GM12873 (cell line): ENCODE results near the gene UPK1B.

ENCODE experiments used
- TF ChIP-seq, protein P1 (sequence below): IDR thresholded peaks from 2 replicates; pipeline ENCODE4 v1.5.1; 2012; ENCODE audit warnings: low read depth, mild to moderate bottlenecking, moderate library complexity, low read length, control low read depth; ENCODE audit not compliant: insufficient read depth; ENCODE audit errors: missing control alignments

UPK1B gene

DNA sequence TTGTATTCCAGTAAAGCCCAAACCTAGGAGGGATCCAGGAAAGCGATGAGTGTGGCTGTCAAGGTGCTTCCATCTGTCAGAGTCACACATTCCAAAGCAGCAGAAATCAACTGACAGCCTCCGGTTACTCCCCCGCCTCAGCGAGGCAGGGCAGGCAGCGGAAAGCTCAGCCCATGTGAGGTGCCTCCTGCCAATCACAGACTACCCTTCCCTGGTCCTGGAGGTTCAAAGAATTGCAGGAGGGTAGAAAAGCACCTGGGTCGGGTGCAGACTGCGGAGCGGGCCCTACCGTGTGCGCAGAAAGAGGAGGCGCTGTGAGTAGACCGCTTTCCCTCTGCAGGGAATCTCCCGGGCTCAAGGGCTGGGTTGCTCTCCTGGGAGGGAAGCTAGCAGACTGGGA, at the start of gene UPK1B:
TSS of gene UPK1B (plus strand) at position 274 of the 400 bp plus-strand sequence. CDS start 13,144 bp downstream, outside the sequence.
- TF ChIP-seq, protein P1, sequence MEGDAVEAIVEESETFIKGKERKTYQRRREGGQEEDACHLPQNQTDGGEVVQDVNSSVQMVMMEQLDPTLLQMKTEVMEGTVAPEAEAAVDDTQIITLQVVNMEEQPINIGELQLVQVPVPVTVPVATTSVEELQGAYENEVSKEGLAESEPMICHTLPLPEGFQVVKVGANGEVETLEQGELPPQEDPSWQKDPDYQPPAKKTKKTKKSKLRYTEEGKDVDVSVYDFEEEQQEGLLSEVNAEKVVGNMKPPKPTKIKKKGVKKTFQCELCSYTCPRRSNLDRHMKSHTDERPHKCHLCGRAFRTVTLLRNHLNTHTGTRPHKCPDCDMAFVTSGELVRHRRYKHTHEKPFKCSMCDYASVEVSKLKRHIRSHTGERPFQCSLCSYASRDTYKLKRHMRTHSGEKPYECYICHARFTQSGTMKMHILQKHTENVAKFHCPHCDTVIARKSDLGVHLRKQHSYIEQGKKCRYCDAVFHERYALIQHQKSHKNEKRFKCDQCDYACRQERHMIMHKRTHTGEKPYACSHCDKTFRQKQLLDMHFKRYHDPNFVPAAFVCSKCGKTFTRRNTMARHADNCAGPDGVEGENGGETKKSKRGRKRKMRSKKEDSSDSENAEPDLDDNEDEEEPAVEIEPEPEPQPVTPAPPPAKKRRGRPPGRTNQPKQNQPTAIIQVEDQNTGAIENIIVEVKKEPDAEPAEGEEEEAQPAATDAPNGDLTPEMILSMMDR: no peak

DNA sequence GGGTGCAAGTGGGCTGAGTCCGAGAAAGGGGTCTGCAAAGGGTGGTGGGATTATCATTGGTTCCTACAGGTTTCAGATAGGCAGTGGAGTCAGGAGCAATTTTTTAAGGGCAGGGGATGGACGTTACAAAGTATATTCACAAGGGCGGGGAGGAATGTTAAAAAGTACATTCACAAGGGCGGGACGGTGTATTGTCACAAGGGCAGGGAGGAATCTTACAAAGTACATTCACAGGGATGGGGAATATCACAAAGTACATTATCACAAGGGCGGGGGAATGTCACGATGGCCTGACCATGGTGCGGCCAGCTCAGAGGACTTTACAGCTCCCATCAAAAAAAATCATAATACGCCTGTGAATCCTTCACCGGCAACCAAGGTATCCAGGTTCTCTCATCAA, 48.1 kb upstream of the UPK1B start:
- TF ChIP-seq, protein P1: no peak

DNA sequence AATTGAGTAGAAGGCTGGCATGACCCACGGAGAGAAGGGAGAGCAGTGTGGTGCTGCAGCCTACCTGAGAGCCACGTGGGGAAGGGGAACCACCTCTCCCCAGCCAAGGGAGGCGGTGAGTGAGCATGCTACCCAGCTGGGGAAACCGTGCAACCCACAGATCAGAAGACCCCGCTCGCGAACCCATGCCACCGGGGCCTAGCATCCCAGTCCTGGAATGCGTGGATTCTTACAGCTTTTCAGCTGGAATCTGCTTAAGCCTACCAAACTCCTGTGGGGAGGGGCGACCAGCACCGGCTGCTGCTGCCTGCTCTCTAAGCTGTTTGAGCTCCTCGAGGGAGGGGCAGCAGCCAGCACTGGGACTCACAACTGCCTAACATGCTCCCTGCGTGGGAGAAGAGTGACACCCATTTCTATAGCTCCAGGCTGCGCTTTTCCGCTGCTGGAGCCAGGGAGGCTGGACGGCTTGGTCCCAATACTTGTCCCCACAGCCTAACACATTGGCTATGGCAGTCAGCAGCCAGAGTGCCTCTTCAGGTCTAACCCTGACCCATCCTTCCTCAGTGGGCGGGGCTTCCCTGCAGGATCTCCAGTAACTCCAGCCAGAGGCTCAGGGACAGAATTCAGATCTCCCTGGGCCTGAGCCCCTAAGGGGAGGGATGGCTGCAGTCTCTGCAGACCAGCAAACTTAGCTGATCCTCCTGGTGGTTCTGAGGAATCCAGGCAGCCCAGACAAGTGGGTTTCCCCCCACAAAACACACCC, 47.5 kb upstream of the UPK1B start:
- TF ChIP-seq, protein P1: no peak

DNA sequence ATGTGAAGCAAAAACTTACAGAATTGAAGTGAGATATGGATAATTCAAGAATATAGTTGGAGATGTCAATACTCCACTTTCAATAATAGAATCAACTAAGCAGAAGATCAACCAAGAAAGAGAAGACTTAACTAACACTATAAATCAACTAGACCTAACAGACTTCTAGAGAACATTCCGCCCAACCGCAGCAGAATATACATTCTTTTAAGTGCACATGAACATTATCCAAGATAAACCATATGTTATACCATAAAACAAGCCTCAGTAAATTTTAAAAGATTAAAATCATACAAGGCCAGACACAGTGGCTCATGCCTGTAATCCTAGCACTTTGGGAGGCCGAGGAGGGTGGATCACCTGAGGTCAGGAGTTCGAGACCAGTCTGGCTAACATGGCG, 32.9 kb upstream of the UPK1B start:
- TF ChIP-seq, protein P1: no peak

DNA sequence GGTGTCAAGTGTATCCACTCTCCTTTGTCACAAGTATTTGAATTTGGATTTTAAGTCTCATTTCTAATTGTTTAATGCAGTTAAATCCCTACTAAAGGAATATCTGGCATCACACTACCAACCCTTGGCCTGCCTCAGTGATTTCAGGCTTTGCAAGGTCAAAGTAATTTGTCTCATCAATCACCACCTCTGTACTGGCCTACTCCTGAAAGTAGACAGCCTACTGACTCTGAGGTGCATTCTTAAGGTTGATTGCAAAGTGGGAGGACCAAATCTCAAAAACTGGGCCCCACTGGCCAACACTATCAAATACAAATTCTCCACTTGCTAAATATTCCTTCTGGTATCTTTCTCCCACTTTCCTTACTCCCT, 28.3 kb upstream of the UPK1B start:
- TF ChIP-seq, protein P1: no peak

DNA sequence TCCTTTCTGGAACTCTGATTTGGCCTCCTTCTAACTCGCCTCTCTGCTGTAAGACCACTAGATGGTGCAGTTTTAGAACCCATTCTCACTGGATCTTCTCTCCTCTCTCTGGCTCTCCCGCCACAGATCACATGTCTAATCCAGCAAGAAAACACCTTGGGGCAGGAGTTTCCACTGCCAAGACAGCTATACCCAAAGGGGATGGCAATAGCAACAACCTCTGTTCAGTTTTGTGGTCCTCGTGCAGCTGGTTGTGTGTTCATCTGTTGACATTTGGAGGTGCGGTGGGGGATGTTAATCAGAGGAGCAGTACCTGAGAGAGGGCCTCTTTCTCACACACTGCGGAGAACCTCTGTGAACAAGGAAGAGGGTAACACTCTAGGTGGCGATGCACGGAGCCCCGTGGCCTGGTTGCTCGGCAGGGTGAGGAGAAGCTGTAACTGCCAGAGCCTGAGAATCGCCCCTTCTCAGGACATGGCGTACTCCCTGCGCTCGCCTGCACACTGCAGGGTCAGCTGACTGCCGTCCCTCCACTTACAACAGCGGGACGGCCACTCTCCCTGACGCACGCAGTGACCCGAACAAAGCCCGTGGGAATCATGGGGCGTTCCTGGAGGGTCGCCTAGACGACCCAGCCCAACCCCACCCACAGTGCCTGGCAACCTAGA, 27.8 kb upstream of the UPK1B start, which contains the start of gene TEX55:
TSS of gene TEX55 (plus strand) at position 666 of the 668 bp plus-strand sequence. CDS start 25 bp downstream, outside the sequence.
- TF ChIP-seq, protein P1: peak; percentile 71

DNA sequence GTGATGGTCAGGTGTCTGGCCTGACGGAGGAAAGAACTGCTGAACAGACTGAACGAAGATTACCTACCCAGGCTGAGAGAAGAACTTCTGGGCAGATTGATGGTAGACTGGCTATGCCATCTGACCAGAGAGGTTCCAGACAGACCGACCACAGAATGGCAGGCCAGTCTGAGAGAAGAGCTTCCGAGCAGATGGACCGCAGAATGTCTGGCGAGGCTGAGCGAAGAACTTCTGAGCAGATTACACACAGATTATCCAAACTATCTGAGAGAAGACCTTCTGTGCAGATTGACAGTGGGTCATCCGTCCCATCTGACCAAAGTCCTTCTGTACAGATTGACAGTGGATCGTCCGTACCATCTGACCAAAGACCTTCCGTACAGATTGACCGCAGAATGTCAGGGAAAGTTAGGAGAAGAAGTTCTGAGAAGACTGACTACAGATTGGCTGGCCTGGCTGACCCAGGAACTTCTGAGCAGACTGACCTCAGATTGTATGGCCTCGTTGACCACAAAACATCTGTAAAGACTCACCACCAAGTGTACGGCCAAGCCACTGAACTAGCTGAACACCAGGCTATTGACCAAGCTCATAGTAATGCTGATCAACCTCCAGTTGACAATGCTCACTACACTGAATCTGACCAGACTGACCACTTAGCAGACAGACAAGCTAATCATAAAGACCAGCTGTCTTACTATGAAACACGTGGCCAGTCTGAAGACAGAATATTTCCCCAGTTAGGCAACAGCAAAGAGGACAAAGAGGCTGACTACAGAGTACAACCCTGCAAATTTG, 26.6 kb upstream of the UPK1B start:
- TF ChIP-seq, protein P1: no peak
